Gastrocnemius medialis (tissue), 4 donors: ENCODE results near the gene LIPT2. TPM values are rescaled to one million over a fixed set of nuclear protein-coding genes. Genes with fewer than 3 reads are reported as not detected.
A peak's percentile ranks its signal among the peaks of the same experiment; 100 is the strongest.

Experiments
- ATAC-seq, 2 donors: fragments of 150-250 bp; one replicate each; pipeline ENCODE4 v1.9.1; 2016
- DNase-seq, 2 donors: peaks; one replicate each; pipeline ENCODE4 v3.0.0-alpha.2; 2019
- H3K27ac ChIP-seq, 4 donors: fragments of 200-600 bp; sonication (generic); 1 replicate in 1 of 4; 2 replicates in 3 of 4; pipeline ENCODE4 v1.5.1; 2016 to 2018; ENCODE audit warnings: mild to moderate bottlenecking in 2 of 4, moderate library complexity in 1 of 4
- H3K27me3 ChIP-seq, 3 donors: fragments of 200-600 bp; sonication (generic) in 2 of 3; 1 replicate in 1 of 3; 2 replicates in 2 of 3; pipeline versions ENCODE4 v1.5.1 to v1.6.0; 2016 to 2019; ENCODE audit warnings: mild to moderate bottlenecking in 1 of 3, moderate library complexity in 1 of 3
- H3K36me3 ChIP-seq, 2 donors: fragments of 200-600 bp; sonication (generic) in 1 of 2; one replicate each; pipeline ENCODE4 v1.5.1; 2017 to 2018
- H3K4me1 ChIP-seq, 2 donors: fragments of 200-600 bp; sonication (generic) in 1 of 2; one replicate each; pipeline ENCODE4 v1.5.1; 2016 to 2017; ENCODE audit warnings: mild to moderate bottlenecking in 2 of 2
- H3K4me3 ChIP-seq, 4 donors: fragments of 200-600 bp; sonication (generic) in 3 of 4; 1 replicate in 1 of 4; 2 replicates in 3 of 4; pipeline ENCODE4 v1.5.1; 2016 to 2019; ENCODE audit warnings: mild to moderate bottlenecking in 2 of 4
- H3K9me3 ChIP-seq, 3 donors: fragments of 200-600 bp; sonication (generic) in 2 of 3; 1 replicate in 1 of 3; 2 replicates in 2 of 3; pipeline ENCODE4 v1.5.1; 2016 to 2019
- POLR2A ChIP-seq, 2 donors: fragments of 450-650 bp; IDR thresholded peaks; one replicate each; pipeline ENCODE4 v1.6.1; 2017; ENCODE audit warnings: antibody characterized with exemption in 2 of 2, mild to moderate bottlenecking in 2 of 2, moderate library complexity in 2 of 2
- in situ Hi-C, 4 donors: fragments of 200-750 bp; cut with MboI; loops; one replicate each; pipeline versions ENCODE4 v1.15.0 to v1.8.0; 2017; ENCODE audit warnings: low sequenced_read_pairs in 4 of 4
- intact Hi-C: fragments of 100-400 bp; cut with DNase I; formaldehyde crosslinking; loops from one replicate; pipeline ENCODE4 v1.15.1; 2023; ENCODE audit warnings: low total_unique reads
- total RNA-seq, 4 donors: library from RNA; depleted of rRNA; stranded (reverse); fragments of >200 nt; gene quantifications; one replicate each; pipeline versions ENCODE4 v1.1.0 to v1.2.3, GENCODE V29; 2016
- TF ChIP-seq, protein P1 (sequence below), 5 experiments: fragments of 450-650 bp in 3 of 5; fragments of 200-600 bp in 2 of 5; sonication (generic) in 2 of 5; IDR thresholded peaks in 4 of 5; conservative IDR thresholded peaks in 1 of 5; 1 replicate in 4 of 5; 2 replicates in 1 of 5; pipeline ENCODE4 v1.5.1; 2016 to 2019; ENCODE audit warnings: antibody characterized with exemption in 5 of 5, mild to moderate bottlenecking in 3 of 5, moderate library complexity in 3 of 5

LIPT2 gene
- total RNA-seq, 4 donors from 2014 or later: 3.5 to 11.2 (median 8.3) TPM

DNA sequence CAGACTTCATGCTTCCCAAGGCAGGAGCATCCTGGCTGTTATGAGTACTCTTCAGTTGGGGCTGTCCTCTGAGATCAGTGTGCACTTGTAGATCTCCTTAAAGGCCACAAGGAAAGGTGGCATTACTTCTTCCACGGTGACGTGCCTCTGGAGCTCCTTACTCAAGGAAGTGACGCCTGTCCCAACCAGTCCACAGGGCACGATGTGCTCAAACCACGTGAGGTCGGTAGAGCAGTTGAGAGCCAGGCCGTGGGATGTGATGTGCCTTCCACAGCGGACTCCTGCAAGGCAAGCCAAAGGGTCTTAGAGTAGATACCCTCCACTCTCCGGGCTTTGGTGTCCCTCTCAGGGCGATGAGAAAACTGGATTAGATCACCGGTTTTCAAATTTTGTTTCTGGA lies 1.4 kb downstream of the LIPT2 start:
- in situ Hi-C loops: no loop called here
- DNase-seq (no peak), ATAC-seq (no peak)
- no peaks in the 10 kb centered on the region for H3K36me3 ChIP-seq
- TF ChIP-seq, protein P1, sequence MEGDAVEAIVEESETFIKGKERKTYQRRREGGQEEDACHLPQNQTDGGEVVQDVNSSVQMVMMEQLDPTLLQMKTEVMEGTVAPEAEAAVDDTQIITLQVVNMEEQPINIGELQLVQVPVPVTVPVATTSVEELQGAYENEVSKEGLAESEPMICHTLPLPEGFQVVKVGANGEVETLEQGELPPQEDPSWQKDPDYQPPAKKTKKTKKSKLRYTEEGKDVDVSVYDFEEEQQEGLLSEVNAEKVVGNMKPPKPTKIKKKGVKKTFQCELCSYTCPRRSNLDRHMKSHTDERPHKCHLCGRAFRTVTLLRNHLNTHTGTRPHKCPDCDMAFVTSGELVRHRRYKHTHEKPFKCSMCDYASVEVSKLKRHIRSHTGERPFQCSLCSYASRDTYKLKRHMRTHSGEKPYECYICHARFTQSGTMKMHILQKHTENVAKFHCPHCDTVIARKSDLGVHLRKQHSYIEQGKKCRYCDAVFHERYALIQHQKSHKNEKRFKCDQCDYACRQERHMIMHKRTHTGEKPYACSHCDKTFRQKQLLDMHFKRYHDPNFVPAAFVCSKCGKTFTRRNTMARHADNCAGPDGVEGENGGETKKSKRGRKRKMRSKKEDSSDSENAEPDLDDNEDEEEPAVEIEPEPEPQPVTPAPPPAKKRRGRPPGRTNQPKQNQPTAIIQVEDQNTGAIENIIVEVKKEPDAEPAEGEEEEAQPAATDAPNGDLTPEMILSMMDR (IDR thresholded peaks at IDR 0.05 in 4 of 5, conservative IDR thresholded peaks at IDR 0.05 in 1 of 5): no peak
- no peak for TF ChIP-seq POLR2A (IDR thresholded peaks at IDR 0.05)
- H3K27me3 ChIP-seq: no peaks in the 10 kb centered on the region
- peak overlapping the region; percentile 86 to 100 (median 96) for H3K27ac ChIP-seq
- H3K9me3 ChIP-seq: no peaks in the 10 kb centered on the region
- intact Hi-C loops: loop anchor here (5.0 to 10.0 kb wide), 2 partner anchors 100 to 233 kb away; partner anchors contain the start of gene POLD3
- no peak overlapping the region for H3K4me3 ChIP-seq
- peaks cover 20% of the 10 kb centered on the region in 2 donors for H3K4me1 ChIP-seq

- Histone ChIP-seq H3K27me3 (no peaks in the 10 kb centered on the region), H3K4me3 (no peak overlapping the region), H3K36me3 (no peaks in the 10 kb centered on the region), H3K9me3 (no peaks in the 10 kb centered on the region), H3K27ac (no peak overlapping the region), H3K4me1 (peaks cover 20% of the 10 kb centered on the region in 2 donors)
- TF ChIP-seq, protein P1 (IDR thresholded peaks at IDR 0.05 in 4 of 5, conservative IDR thresholded peaks at IDR 0.05 in 1 of 5): no peak
- no peak for TF ChIP-seq POLR2A (IDR thresholded peaks at IDR 0.05)
- intact Hi-C loops: loop anchor here (5.0 to 10.0 kb wide), 2 partner anchors 101 to 234 kb away; partner anchors contain the start of gene POLD3
- ATAC-seq (no peak), DNase-seq (no peak)
- in situ Hi-C loops: no loop called here
Observed at GRCh38 chr11:74490941-74491340, 2.6 kb downstream of the LIPT2 start.

- Histone ChIP-seq H3K9me3 (no peaks in the 10 kb centered on the region), H3K27ac (no peak overlapping the region), H3K36me3 (no peaks in the 10 kb centered on the region), H3K4me1 (peaks cover 9 to 11% of the 10 kb centered on the region in 2 donors), H3K4me3 (no peak overlapping the region), H3K27me3 (no peaks in the 10 kb centered on the region)
- no peak for DNase-seq
- intact Hi-C loops: no loop called here
- ATAC-seq: no peak
- TF ChIP-seq POLR2A (IDR thresholded peaks at IDR 0.05): no peak
- TF ChIP-seq, protein P1 (IDR thresholded peaks at IDR 0.05 in 4 of 5, conservative IDR thresholded peaks at IDR 0.05 in 1 of 5): no peak
- in situ Hi-C loops: no loop called here
Observed at GRCh38 chr11:74487875-74488274, 5.6 kb downstream of the LIPT2 start.

DNA sequence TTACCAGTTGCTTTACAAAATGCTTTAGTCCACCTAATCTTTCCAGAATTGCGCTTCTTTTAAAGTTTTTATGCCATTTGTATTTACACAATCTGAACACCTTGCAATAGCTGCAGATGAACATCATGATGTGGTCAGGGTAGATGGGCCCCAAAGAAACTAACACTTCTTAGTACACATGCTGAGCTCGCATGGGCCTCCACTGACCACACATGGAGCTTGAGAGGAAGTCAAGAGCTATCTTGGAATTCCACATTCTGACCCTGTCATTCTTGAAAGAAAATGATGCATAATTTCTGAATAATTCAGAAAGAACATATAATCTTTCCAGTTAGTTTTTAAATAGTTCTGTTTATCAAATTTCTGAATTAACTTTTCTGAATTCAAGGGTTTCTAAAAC lies 7.7 kb downstream of the LIPT2 start:
- H3K9me3 ChIP-seq: no peaks in the 10 kb centered on the region
- H3K4me3 ChIP-seq: no peak overlapping the region
- no peaks in the 10 kb centered on the region for H3K36me3 ChIP-seq
- TF ChIP-seq POLR2A (IDR thresholded peaks at IDR 0.05): no peak
- TF ChIP-seq, protein P1 (IDR thresholded peaks at IDR 0.05 in 4 of 5, conservative IDR thresholded peaks at IDR 0.05 in 1 of 5): no peak
- DNase-seq: no peak
- no peak for ATAC-seq
- no peaks in the 10 kb centered on the region for H3K27me3 ChIP-seq
- intact Hi-C loops (no loop called here), in situ Hi-C loops (no loop called here)
- H3K27ac ChIP-seq: no peak overlapping the region
- H3K4me1 ChIP-seq: no peaks in the 10 kb centered on the region
